ENCODE data around the gene SH3BP1. TPM values are rescaled to one million over a fixed set of nuclear protein-coding genes. Genes with fewer than 3 reads are reported as not detected.

SH3BP1 gene
- total and polyA plus RNA-seq, 2 donors from 2014 or later: 2.2 to 12.8 TPM

- H3K27me3 ChIP-seq (ENCODE audit: control insufficient read depth, insufficient read depth, low read length): no peaks in the 10 kb centered on the region
- FAIRE-seq (no peak), DNase-seq (no peak)
- no peaks in the 10 kb centered on the region for H3K9me3 ChIP-seq (ENCODE audit: control insufficient read depth in 2 of 3, insufficient read depth in 1 of 3, low read length in 3 of 3)
- no peak overlapping the region for H3K4me3 ChIP-seq (ENCODE audit: low read length in 3 of 3)
- intact Hi-C loops (cut with DNase I): no loop called here
- no peak for TF ChIP-seq CTCF (IDR thresholded peaks at IDR 0.05; ENCODE audit: borderline replicate concordance, extremely low read depth, insufficient read depth)
- no peaks in the 10 kb centered on the region for H3K36me3 ChIP-seq (ENCODE audit: control insufficient read depth in 2 of 3, insufficient read depth in 3 of 3, low read length in 3 of 3)
- peaks cover 5 to 29% (median 12%) of the 10 kb centered on the region in 3 donors for H3K4me1 ChIP-seq (ENCODE audit: control insufficient read depth in 2 of 3, insufficient read depth in 2 of 3, low read depth in 1 of 3, low read length in 3 of 3)
- no peak overlapping the region for H3K9ac ChIP-seq (ENCODE audit: low read length in 3 of 3)
- H3K27ac ChIP-seq (ENCODE audit: low read depth in 2 of 2, low read length in 2 of 2): no peak overlapping the region
Observed at GRCh38 chr22:37635157-37635556, 4.3 kb upstream of the SH3BP1 start.

- TF ChIP-seq CTCF (IDR thresholded peaks at IDR 0.05; ENCODE audit: borderline replicate concordance, extremely low read depth, insufficient read depth): no peak
- H3K9ac ChIP-seq (ENCODE audit: low read length in 3 of 3): no peak overlapping the region
- no peak overlapping the region for H3K4me3 ChIP-seq (ENCODE audit: low read length in 3 of 3)
- FAIRE-seq (no peak), DNase-seq (no peak)
- no peak overlapping the region for H3K27ac ChIP-seq (ENCODE audit: low read depth in 2 of 2, low read length in 2 of 2)
- intact Hi-C loops (cut with DNase I): no loop called here
- H3K36me3 ChIP-seq (ENCODE audit: control insufficient read depth in 2 of 3, insufficient read depth in 3 of 3, low read length in 3 of 3): no peaks in the 10 kb centered on the region
- no peaks in the 10 kb centered on the region for H3K27me3 ChIP-seq (ENCODE audit: control insufficient read depth, insufficient read depth, low read length)
- H3K9me3 ChIP-seq (ENCODE audit: control insufficient read depth in 2 of 3, insufficient read depth in 1 of 3, low read length in 3 of 3): no peaks in the 10 kb centered on the region
- peaks cover 5 to 30% (median 10%) of the 10 kb centered on the region in 3 donors for H3K4me1 ChIP-seq (ENCODE audit: control insufficient read depth in 2 of 3, insufficient read depth in 2 of 3, low read depth in 1 of 3, low read length in 3 of 3)
Observed at GRCh38 chr22:37636186-37636948, 3.1 kb upstream of the SH3BP1 start.

- no peak for TF ChIP-seq CTCF (IDR thresholded peaks at IDR 0.05; ENCODE audit: borderline replicate concordance, extremely low read depth, insufficient read depth)
- no peak for DNase-seq
- no peak overlapping the region for H3K27ac ChIP-seq (ENCODE audit: low read depth in 2 of 2, low read length in 2 of 2)
- no peak overlapping the region for H3K4me3 ChIP-seq (ENCODE audit: low read length in 3 of 3)
- peaks cover 5 to 27% (median 10%) of the 10 kb centered on the region in 3 donors for H3K4me1 ChIP-seq (ENCODE audit: control insufficient read depth in 2 of 3, insufficient read depth in 2 of 3, low read depth in 1 of 3, low read length in 3 of 3)
- no peak for FAIRE-seq
- no peaks in the 10 kb centered on the region for H3K9me3 ChIP-seq (ENCODE audit: control insufficient read depth in 2 of 3, insufficient read depth in 1 of 3, low read length in 3 of 3)
- no peaks in the 10 kb centered on the region for H3K36me3 ChIP-seq (ENCODE audit: control insufficient read depth in 2 of 3, insufficient read depth in 3 of 3, low read length in 3 of 3)
- no peaks in the 10 kb centered on the region for H3K27me3 ChIP-seq (ENCODE audit: control insufficient read depth, insufficient read depth, low read length)
- H3K9ac ChIP-seq (ENCODE audit: low read length in 3 of 3): no peak overlapping the region
- intact Hi-C loops (cut with DNase I): no loop called here
Observed at GRCh38 chr22:37636949-37637273, 2.6 kb upstream of the SH3BP1 start.
